ENCODE results near the gene RABIF.

GRCh38 chr1:202938287-202938925 is 49.5 kb upstream of the RABIF start:
- no peak for TF ChIP-seq CTCF (IDR thresholded peaks at IDR 0.05)
- no peak for TF ChIP-seq POLR2A (IDR thresholded peaks at IDR 0.05)
